HUES6 (cell line): ENCODE measurements around the gene TEX47.

ENCODE experiments used
- H3K27ac ChIP-seq: 2 replicates; pipeline ENCODE4 v1.7.0; 2013; ENCODE audit warnings: low read depth, mild to moderate bottlenecking, low read length, inconsistent platforms
- H3K27me3 ChIP-seq: 2 replicates; pipeline ENCODE4 v1.6.1; 2013; ENCODE audit warnings: low read length; ENCODE audit not compliant: control insufficient read depth, insufficient read depth
- H3K36me3 ChIP-seq: 2 replicates; pipeline ENCODE4 v1.6.1; 2013; ENCODE audit warnings: low read length; ENCODE audit not compliant: control insufficient read depth, insufficient read depth
- H3K4me1 ChIP-seq: 2 replicates; pipeline ENCODE4 v1.6.1; 2013; ENCODE audit warnings: low read length; ENCODE audit not compliant: control insufficient read depth, insufficient read depth
- H3K4me3 ChIP-seq: 2 replicates; pipeline ENCODE4 v1.5.1; 2013; ENCODE audit warnings: low read depth, low read length
- H3K9ac ChIP-seq: one replicate; pipeline ENCODE4 v1.6.1; 2013; ENCODE audit warnings: mild to moderate bottlenecking, low read length
- H3K9me3 ChIP-seq: 2 replicates; pipeline ENCODE4 v1.6.1; 2013; ENCODE audit warnings: low read depth, low read length; ENCODE audit not compliant: control insufficient read depth, insufficient read depth

Gene TEX47

DNA sequence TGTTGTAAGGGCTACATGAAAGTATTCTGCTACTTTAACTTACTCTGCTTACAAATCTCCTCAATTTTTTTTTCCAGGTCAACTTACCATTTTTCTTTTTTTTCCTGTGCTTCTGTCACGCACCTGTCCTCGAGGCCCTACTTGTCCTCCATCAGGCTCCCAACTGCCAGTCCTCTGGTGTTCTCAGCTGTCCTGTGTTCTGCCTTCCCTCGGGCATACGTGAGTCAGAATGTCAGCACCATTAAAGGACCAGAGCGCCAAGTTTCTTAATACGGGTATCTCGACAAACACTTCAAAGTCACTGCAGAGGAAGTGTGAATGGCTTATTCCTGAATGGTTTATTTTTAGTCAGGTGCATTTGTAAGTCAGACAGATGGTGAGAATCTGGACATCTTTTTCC is at the start of gene TEX47:
TSS of gene TEX47 (minus strand) at position 185 of the 400 bp plus-strand sequence. CDS start 795 bp downstream, outside the sequence.
- Histone ChIP-seq H3K4me1 (no peaks in the 10 kb centered on the region), H3K36me3 (no peaks in the 10 kb centered on the region), H3K27ac (no peak within 1 kb of the TSS), H3K9ac (no peak within 1 kb of the TSS), H3K27me3 (no peaks in the 10 kb centered on the region), H3K9me3 (no peaks in the 10 kb centered on the region), H3K4me3 (no peak within 1 kb of the TSS)

DNA sequence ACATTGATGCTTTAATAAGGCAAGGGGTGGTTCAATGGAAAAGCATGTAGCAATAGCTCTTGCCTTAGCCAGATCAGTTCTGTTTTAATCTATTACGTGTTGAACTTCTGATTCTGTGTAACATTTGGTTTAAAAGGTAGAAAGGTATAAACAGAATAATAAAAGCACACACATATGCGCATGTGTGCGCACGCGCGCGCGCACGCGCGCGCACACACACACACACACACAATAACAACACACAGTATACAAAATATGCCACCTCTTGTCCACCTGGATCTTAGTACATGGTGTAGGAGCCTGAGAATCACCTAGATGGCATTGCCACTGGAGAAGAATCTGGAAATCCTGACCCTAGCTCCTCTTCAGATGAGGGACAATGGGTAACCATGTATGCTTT is 49.6 kb upstream of the TEX47 start:
- no peaks in the 10 kb centered on the region for H3K36me3 ChIP-seq
- H3K9ac ChIP-seq, result no peak overlapping the region
- no peak overlapping the region for H3K27ac ChIP-seq
- no peak overlapping the region for H3K4me3 ChIP-seq
- 0 out of 2 replicates have a peak, but pooled peaks cover 1% of the 10 kb centered on the region for H3K9me3 ChIP-seq
- H3K27me3 ChIP-seq, result no peaks in the 10 kb centered on the region
- H3K4me1 ChIP-seq, result no peaks in the 10 kb centered on the region

DNA sequence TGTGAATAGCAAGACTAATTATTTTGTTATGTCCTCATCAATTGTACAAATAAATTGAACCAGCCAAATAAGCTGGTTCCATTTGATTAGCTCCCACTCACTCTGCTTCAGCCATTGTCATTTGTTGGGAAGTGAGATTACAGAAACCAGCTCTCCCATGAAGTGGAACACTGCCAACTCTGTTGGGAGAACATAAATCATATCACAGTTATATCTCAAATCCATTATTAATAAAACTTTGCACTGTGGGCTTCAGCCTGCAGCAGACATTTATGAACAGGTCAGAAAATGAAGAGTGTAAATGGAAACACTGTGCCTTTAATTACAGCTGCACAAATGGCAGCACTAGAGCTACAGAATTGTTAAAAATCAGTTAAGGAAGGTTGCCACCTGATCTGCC is 46.7 kb upstream of the TEX47 start:
- no peaks in the 10 kb centered on the region for H3K9me3 ChIP-seq
- no peaks in the 10 kb centered on the region for H3K4me1 ChIP-seq
- no peak overlapping the region for H3K4me3 ChIP-seq
- H3K9ac ChIP-seq, result no peak overlapping the region
- no peaks in the 10 kb centered on the region for H3K27me3 ChIP-seq
- H3K36me3 ChIP-seq, result no peaks in the 10 kb centered on the region
- H3K27ac ChIP-seq, result no peak overlapping the region

DNA sequence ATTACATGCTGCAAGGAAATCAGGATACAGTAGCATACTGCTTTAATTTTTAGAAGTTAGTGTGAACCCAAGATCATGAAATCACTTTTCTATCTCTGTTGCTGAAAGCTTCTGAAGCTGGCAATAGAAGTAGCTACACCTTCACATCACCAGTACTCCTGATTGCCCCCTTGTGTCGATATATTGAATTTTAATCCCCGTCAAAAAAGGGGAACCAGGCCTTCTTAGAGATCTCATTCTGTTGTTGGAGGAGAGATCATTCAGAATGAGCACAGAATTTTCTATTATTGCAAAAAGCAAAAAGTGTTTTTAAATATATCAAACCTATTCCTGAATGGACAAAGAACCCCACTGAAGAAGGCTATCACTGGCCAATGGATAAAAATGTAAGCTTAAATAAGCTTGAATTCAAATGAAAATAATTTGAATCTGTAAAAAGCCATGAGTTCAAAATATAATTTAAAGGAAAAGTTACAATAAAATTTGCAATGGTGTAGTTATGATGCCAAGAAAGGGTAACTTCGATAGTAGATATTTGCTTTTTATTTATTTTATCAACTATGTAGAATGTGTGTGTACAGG is 39.7 kb upstream of the TEX47 start:
- no peaks in the 10 kb centered on the region for H3K36me3 ChIP-seq
- no peaks in the 10 kb centered on the region for H3K27me3 ChIP-seq
- no peak overlapping the region for H3K4me3 ChIP-seq
- no peaks in the 10 kb centered on the region for H3K9me3 ChIP-seq
- no peak overlapping the region for H3K9ac ChIP-seq
- H3K27ac ChIP-seq, result no peak overlapping the region
- no peaks in the 10 kb centered on the region for H3K4me1 ChIP-seq

DNA sequence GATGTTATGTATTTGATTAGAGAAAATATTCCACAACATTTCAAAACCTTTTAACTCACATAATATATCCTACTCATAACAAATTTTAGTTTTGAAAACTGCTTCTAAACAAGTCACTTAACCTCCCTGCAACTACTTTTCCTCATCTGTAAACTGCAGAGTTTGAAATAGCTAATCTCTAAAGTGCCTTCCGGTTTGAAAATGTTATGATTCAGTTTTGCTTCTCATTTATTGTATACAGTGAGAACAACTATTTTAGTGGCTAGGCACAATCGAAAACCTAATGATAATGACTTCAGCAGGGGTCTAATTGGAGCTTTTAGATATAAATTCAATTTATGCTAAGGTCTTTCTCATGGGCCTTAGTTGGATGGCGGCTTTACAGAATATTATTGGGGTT is 30.7 kb upstream of the TEX47 start:
- Histone ChIP-seq H3K9ac (no peak overlapping the region), H3K27me3 (no peaks in the 10 kb centered on the region), H3K4me3 (no peak overlapping the region), H3K36me3 (no peaks in the 10 kb centered on the region), H3K4me1 (no peaks in the 10 kb centered on the region), H3K27ac (no peak overlapping the region), H3K9me3 (peaks cover 6% of the 10 kb centered on the region; the same call in 1 of the 2 replicates)

DNA sequence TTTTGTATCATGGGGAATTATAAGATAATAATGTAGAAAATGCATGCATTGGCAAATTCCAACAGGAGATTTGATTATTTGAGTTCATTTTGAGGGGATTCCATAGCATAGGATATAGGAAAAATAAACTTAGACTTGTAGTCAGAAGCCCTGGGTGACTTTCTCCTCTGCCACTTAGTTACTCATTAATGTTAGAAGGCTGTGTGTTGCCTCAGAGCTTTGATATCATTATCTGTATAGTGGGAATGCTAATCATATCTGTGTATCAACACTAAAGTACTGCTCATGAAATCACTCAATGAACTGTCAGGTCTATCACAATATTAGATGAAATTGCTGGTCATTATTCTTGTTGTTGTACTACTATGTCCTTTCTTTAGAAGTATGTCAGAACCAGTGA is 23.0 kb upstream of the TEX47 start:
- Histone ChIP-seq H3K9me3 (no peaks in the 10 kb centered on the region), H3K36me3 (no peaks in the 10 kb centered on the region), H3K4me1 (no peaks in the 10 kb centered on the region), H3K4me3 (no peak overlapping the region), H3K9ac (no peak overlapping the region), H3K27ac (no peak overlapping the region), H3K27me3 (no peaks in the 10 kb centered on the region)

DNA sequence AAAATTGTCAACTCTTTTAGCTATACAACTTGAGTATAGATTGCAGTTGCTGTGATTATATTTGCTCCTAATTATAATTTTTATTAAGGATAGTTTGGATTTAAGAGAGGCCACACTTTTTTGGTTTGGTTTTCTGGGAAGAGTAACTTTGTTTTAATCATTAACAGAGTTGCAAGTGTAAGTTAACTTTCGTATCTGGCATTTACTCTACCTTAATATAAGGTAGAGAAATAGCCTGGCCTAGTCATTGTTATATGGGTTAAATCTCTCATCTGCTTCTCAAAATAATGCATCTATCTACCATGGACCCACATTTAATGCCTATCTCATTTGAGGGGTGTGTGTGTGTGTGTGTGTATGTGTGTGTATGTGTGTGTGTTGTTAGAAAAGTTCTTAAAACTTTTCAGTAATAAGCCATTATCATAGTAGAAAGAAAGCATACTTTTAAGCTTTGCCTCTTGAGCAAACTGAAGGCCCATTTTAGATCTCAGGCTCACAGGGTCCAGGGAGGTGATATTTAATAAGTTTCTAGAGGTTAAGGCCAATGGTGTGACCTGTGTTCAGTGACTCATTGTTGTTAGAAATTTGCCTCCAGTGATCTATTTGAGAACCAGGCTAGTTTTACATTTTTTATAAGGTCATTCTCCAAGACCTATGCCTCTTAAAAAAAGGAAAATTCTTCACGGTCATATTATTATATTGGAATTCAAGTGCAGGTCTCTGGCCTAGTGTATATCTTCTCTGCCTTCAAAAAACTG is 10.9 kb upstream of the TEX47 start:
- H3K27me3 ChIP-seq, result no peaks in the 10 kb centered on the region
- no peak overlapping the region for H3K9ac ChIP-seq
- H3K36me3 ChIP-seq, result no peaks in the 10 kb centered on the region
- no peak overlapping the region for H3K4me3 ChIP-seq
- H3K27ac ChIP-seq, result no peak overlapping the region
- H3K9me3 ChIP-seq, result no peaks in the 10 kb centered on the region
- no peaks in the 10 kb centered on the region for H3K4me1 ChIP-seq

DNA sequence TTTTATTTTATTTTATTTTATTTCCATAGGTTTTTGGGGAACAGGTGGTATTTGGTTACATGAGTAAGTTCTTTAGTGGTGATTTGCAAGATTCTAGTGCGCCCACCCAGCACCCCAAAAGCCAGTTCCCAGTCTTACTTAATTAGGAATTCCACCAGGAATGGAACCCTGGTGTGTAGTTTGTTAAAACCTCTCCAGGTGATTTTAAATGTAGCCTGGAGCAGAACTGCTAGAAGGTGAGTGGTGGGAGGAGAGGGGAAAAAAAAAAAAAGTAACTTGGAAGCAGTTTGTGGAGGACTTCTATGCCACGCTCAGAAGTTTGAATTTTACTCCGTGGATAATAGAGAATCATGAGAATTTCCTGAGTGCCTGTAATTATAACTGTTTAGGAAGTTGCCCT is 5.5 kb upstream of the TEX47 start:
- H3K9ac ChIP-seq, result no peak overlapping the region
- no peaks in the 10 kb centered on the region for H3K36me3 ChIP-seq
- no peaks in the 10 kb centered on the region for H3K27me3 ChIP-seq
- no peak overlapping the region for H3K27ac ChIP-seq
- no peaks in the 10 kb centered on the region for H3K9me3 ChIP-seq
- peaks cover 4% of the 10 kb centered on the region; the same call in 1 of the 2 replicates for H3K4me1 ChIP-seq
- H3K4me3 ChIP-seq, result no peak overlapping the region

DNA sequence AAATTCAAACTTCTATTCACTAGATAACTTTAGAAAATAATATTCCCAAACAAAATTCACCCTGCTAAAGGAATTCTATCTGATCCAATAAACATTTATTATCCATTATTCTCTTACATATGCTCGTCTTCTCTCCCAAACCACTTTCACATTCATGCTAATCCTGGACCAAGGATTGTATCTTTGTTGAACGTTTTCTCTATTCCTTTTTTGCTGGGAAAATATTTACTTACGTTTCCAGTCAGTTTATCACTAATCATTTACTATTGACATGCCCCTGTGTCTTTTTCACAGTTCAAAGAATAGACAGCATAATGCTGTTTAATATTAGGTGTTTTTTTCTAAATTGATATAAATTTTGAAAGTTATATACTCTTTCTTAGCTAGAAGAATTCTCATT is 3.2 kb downstream of the TEX47 start:
- no peaks in the 10 kb centered on the region for H3K36me3 ChIP-seq
- no peaks in the 10 kb centered on the region for H3K27me3 ChIP-seq
- no peaks in the 10 kb centered on the region for H3K4me1 ChIP-seq
- no peak overlapping the region for H3K4me3 ChIP-seq
- no peaks in the 10 kb centered on the region for H3K9me3 ChIP-seq
- no peak overlapping the region for H3K27ac ChIP-seq
- no peak overlapping the region for H3K9ac ChIP-seq

DNA sequence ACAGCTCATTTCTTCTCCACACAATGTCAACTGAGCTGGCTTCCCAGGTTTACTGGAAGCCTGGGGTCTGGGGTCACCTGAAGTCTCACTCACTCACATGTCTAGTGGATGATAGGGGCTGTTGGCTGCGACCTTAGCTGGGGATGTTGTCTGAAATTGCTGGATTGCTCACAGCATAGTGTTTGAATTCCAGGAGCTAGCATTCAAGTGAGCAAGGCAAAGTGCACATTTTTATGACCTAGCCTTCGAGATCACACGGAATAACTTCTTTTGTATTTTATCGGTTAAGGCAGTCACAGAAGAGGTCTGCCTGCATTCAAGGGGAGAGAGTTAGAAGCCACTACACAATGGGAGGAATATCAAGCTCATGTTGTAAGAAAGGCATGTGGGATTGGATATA is 3.6 kb downstream of the TEX47 start:
- no peaks in the 10 kb centered on the region for H3K9me3 ChIP-seq

DNA sequence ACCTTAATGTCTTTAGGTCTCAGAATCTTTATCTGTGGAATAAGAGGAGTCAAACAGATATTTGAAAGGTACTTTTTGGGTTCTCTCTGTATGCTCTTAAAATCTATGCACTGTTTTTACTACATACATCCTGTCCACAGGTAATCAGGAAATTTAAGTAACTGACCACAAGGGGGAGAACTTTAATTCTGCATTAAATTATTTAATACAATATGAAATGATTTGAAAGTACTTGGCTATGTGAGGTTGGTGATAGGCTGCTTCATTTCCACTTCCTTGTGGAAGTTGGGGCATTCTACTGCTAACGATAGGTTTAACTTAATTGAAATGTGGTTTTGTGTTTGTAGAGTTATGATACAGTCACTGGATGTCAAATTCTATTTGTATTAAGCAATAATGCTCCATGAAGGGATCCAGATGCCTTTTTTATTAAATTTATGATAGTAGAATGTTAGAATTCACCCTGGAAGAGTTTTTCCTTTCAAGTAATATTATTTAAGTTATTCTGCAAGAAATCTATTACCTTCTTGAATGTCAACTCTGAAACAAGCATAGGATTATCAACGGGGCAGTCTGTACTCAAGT is 6.0 kb downstream of the TEX47 start:
- no peaks in the 10 kb centered on the region for H3K9me3 ChIP-seq
- no peaks in the 10 kb centered on the region for H3K27me3 ChIP-seq
- H3K9ac ChIP-seq, result no peak overlapping the region
- H3K4me1 ChIP-seq, result no peaks in the 10 kb centered on the region
- H3K4me3 ChIP-seq, result no peak overlapping the region
- no peaks in the 10 kb centered on the region for H3K36me3 ChIP-seq
- no peak overlapping the region for H3K27ac ChIP-seq

More for the DNA sequence above, 3.6 kb downstream of the TEX47 start:
- Histone ChIP-seq H3K9ac (no peak overlapping the region), H3K27me3 (no peaks in the 10 kb centered on the region), H3K4me1 (no peaks in the 10 kb centered on the region), H3K27ac (no peak overlapping the region), H3K36me3 (no peaks in the 10 kb centered on the region), H3K4me3 (no peak overlapping the region)
